Measurements from ENCODE around the gene KLC4. TPM values are rescaled to one million over a fixed set of nuclear protein-coding genes. Genes with fewer than 3 reads are reported as not detected.

KLC4 gene
- total RNA-seq, 2 donors from 2014 or later, result 98.8 to 101 TPM

DNA sequence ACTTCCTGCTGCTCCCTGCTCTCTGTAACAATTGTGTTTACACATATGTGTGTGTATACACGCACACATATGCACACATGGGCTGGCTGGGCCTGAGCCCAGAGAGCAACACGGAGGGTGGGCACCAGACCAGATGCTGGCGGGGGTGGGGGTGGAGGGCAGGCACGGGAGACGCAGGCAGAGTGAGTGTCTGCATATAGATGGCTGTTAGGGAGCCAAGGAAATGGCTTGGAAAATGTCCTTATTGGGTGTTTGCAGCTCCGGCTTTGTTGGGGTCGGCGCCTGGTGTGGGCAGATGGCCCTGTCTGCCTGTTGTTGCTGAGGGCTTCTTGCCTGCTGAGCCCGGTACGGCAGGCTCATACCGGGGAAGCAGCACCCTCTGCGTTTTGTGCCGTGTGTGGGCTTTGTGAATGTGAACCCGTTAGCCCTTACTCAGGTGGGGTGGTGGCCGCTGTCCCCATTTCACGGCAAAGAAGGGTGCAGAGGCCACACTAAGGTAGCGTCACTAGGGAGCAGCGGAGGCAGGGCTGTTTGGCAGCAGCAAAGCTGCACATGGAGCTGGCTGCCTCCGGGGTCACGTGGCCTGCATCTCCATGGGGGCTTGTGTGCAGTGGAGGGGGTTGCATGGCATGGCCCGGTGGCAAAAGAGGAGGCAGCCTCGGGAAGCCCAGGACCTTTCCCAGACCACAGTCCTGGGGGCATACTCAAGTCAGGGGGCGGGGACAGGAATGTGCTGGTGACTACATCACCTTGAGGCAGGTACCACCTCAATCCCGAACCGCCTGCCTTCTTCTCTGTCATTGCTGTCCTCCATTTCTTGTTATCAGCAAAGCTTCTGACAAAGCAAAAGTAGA lies 64.3 kb downstream of the KLC4 start:
- H3K36me3 ChIP-seq, result no peaks in the 10 kb centered on the region
- H3K4me1 ChIP-seq, result no peaks in the 10 kb centered on the region
- no peak for DNase-seq
- intact Hi-C loops (cut with DNase I), result no loop called here
- H3K4me3 ChIP-seq, result no peak overlapping the region
- no peaks in the 10 kb centered on the region for H3K27me3 ChIP-seq
- H3K9me3 ChIP-seq, result no peaks in the 10 kb centered on the region
- no peak overlapping the region for H3K9ac ChIP-seq (ENCODE audit: low read depth in 2 of 2, low read length in 2 of 2)
- TF ChIP-seq, protein P1, sequence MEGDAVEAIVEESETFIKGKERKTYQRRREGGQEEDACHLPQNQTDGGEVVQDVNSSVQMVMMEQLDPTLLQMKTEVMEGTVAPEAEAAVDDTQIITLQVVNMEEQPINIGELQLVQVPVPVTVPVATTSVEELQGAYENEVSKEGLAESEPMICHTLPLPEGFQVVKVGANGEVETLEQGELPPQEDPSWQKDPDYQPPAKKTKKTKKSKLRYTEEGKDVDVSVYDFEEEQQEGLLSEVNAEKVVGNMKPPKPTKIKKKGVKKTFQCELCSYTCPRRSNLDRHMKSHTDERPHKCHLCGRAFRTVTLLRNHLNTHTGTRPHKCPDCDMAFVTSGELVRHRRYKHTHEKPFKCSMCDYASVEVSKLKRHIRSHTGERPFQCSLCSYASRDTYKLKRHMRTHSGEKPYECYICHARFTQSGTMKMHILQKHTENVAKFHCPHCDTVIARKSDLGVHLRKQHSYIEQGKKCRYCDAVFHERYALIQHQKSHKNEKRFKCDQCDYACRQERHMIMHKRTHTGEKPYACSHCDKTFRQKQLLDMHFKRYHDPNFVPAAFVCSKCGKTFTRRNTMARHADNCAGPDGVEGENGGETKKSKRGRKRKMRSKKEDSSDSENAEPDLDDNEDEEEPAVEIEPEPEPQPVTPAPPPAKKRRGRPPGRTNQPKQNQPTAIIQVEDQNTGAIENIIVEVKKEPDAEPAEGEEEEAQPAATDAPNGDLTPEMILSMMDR (IDR thresholded peaks at IDR 0.05), result no peak
- H3K27ac ChIP-seq, result no peak overlapping the region

GRCh38 chr6:43124481-43124880 lies 65.0 kb downstream of the KLC4 start:
- H3K27me3 ChIP-seq, result no peaks in the 10 kb centered on the region
- no peak overlapping the region for H3K4me3 ChIP-seq
- H3K9ac ChIP-seq (ENCODE audit: low read depth in 2 of 2, low read length in 2 of 2), result no peak overlapping the region
- no peak overlapping the region for H3K27ac ChIP-seq
- no peaks in the 10 kb centered on the region for H3K4me1 ChIP-seq
- no peaks in the 10 kb centered on the region for H3K36me3 ChIP-seq
- TF ChIP-seq, protein P1 (IDR thresholded peaks at IDR 0.05), result no peak
- no peaks in the 10 kb centered on the region for H3K9me3 ChIP-seq
- intact Hi-C loops (cut with DNase I), result no loop called here
- no peak for DNase-seq

Other genes with a start within 250 kb of the KLC4 start
- gene RPL7L1, start 180.0 kb upstream of the KLC4 start, total RNA-seq, result 10 to 100 TPM; 46.4 to 67.4 TPM
- not detected for gene PTCRA, start 143.6 kb upstream of the KLC4 start, total RNA-seq
- 10 to 100 TPM; 31.1 to 47.9 TPM for gene CNPY3, start 130.2 kb upstream of the KLC4 start, total RNA-seq
- gene GNMT, start 98.9 kb upstream of the KLC4 start, total RNA-seq, result under 1 TPM in 1 of 2 donors, not detected in 1; 0.96 TPM
- gene PEX6, start 80.5 kb upstream of the KLC4 start, total RNA-seq, result 10 to 100 TPM; 23.3 to 40.3 TPM
- 10 to 100 TPM; 38.5 to 49.7 TPM for gene PPP2R5D, start 75.1 kb upstream of the KLC4 start, total RNA-seq
- gene MEA1, start 45.7 kb upstream of the KLC4 start, total RNA-seq, result 10 to 100 TPM; 43.7 to 54.5 TPM
- gene KLHDC3, start 45.4 kb upstream of the KLC4 start, total RNA-seq, result 10 to 100 TPM; 62.4 to 73.9 TPM
- 10 to 100 TPM; 35.5 to 61.4 TPM for gene RRP36, start 38.0 kb upstream of the KLC4 start, total RNA-seq
- 10 to 100 TPM; 13.7 to 15.3 TPM for gene CUL7, start 5.8 kb upstream of the KLC4 start, total RNA-seq
- 100 to 1,000 TPM in 1 of 2 donors, 10 to 100 TPM in 1; 73.2 to 112 TPM for gene MRPL2, start 197 bp upstream of the KLC4 start, total RNA-seq
- gene PTK7, start 16.7 kb downstream of the KLC4 start, total RNA-seq, result 10 to 100 TPM; 15.1 to 15.9 TPM
- 10 to 100 TPM; 24.8 to 37.6 TPM for gene SRF, start 111.6 kb downstream of the KLC4 start, total RNA-seq
- 10 to 100 TPM; 23.4 to 36.9 TPM for gene CUL9, start 122.6 kb downstream of the KLC4 start, total RNA-seq
- 10 to 100 TPM; 76.8 to 99.4 TPM for gene DNPH1, start 169.8 kb downstream of the KLC4 start, total RNA-seq
- gene TTBK1, start 183.8 kb downstream of the KLC4 start, total RNA-seq, result 1 to 10 TPM in 1 of 2 donors, under 1 TPM in 1; 0.48 to 1.0 TPM
- not detected for gene SLC22A7, start 238.6 kb downstream of the KLC4 start, total RNA-seq
- gene CRIP3, start 249.2 kb downstream of the KLC4 start, total RNA-seq, result 1 to 10 TPM in 1 of 2 donors, under 1 TPM in 1; 0.69 to 1.8 TPM

Measured in colonic mucosa (tissue), 4 donors.